CD14-positive monocyte (primary cell): ENCODE measurements around the gene FBN2. TPM values are rescaled to one million over a fixed set of nuclear protein-coding genes. Genes with fewer than 3 reads are reported as not detected.

Experiments used
- DNase-seq, 3 donors: peaks; one replicate each; pipeline ENCODE4 v3.0.0-alpha.2; 2011 to 2022
- H2AFZ ChIP-seq: 2 replicates; pipeline ENCODE4 v1.6.0; 2012; ENCODE audit warnings: mild to moderate bottlenecking, low read depth, low read length, inconsistent platforms; ENCODE audit not compliant: insufficient read depth, poor library complexity, severe bottlenecking
- H3K27ac ChIP-seq, 2 donors: 1 replicate in 1 of 2; 2 replicates in 1 of 2; pipeline ENCODE4 v1.5.1; 2012 to 2013; ENCODE audit warnings: low read length in 2 of 2, control low read depth in 1 of 2, inconsistent platforms in 1 of 2, low read depth in 1 of 2, mild to moderate bottlenecking in 1 of 2
- H3K27me3 ChIP-seq, 2 donors: one replicate each; pipeline versions ENCODE4 v1.6.0 to v1.6.1; 2011 to 2013; ENCODE audit warnings: low read length in 2 of 2; ENCODE audit not compliant: control insufficient read depth in 2 of 2, insufficient read depth in 2 of 2
- H3K36me3 ChIP-seq, 2 donors: replicated peaks in 1 of 2; 1 replicate in 1 of 2; 2 replicates in 1 of 2; pipeline versions ENCODE4 v1.5.1 to v1.6.1; 2012 to 2013; ENCODE audit warnings: low read length in 2 of 2, control low read depth in 1 of 2, inconsistent platforms in 1 of 2, mild to moderate bottlenecking in 1 of 2; ENCODE audit not compliant: insufficient read depth in 2 of 2, control insufficient read depth in 1 of 2
- H3K4me1 ChIP-seq, 2 donors: 1 replicate in 1 of 2; 2 replicates in 1 of 2; pipeline versions ENCODE4 v1.5.1 to v1.6.1; 2012 to 2013; ENCODE audit warnings: low read length in 2 of 2, control low read depth in 1 of 2, inconsistent platforms in 1 of 2, mild to moderate bottlenecking in 1 of 2, moderate library complexity in 1 of 2; ENCODE audit not compliant: insufficient read depth in 2 of 2, control insufficient read depth in 1 of 2
- H3K4me2 ChIP-seq: replicated peaks from 2 replicates; pipeline ENCODE3; 2012; ENCODE audit warnings: low read length, moderate library complexity, mild to moderate bottlenecking; ENCODE audit not compliant: poor library complexity, severe bottlenecking; ENCODE audit errors: extremely low read depth
- H3K4me3 ChIP-seq, 3 experiments: fragments of 200-600 bp in 1 of 3; sonication (generic) in 1 of 3; replicated peaks in 1 of 3; 1 replicate in 2 of 3; 2 replicates in 1 of 3; pipeline ENCODE4 v1.5.1; 2011 to 2013; ENCODE audit warnings: low read length in 3 of 3, mild to moderate bottlenecking in 3 of 3, control low read depth in 2 of 3, low read depth in 2 of 3, inconsistent platforms in 1 of 3, moderate library complexity in 1 of 3
- H3K79me2 ChIP-seq: 2 replicates; pipeline ENCODE4 v1.6.0; 2012; ENCODE audit warnings: mild to moderate bottlenecking, control low read depth, inconsistent platforms, low read length, moderate library complexity; ENCODE audit not compliant: insufficient read depth
- H3K9ac ChIP-seq: 2 replicates; pipeline ENCODE4 v1.6.0; 2017; ENCODE audit warnings: low read length, mild to moderate bottlenecking; ENCODE audit not compliant: insufficient read depth, poor library complexity, severe bottlenecking
- H3K9me3 ChIP-seq, 2 donors: replicated peaks in 1 of 2; 1 replicate in 1 of 2; 2 replicates in 1 of 2; pipeline versions ENCODE4 v1.5.1 to v1.6.1; 2012 to 2013; ENCODE audit warnings: low read length in 2 of 2, control low read depth in 1 of 2; ENCODE audit not compliant: control insufficient read depth in 1 of 2, insufficient read depth in 1 of 2
- H4K20me1 ChIP-seq: 2 replicates; pipeline ENCODE4 v1.6.0; 2012; ENCODE audit warnings: mild to moderate bottlenecking, low read length, control low read depth, moderate library complexity; ENCODE audit not compliant: insufficient read depth
- H3K27ac Mint-ChIP-seq, 7 donors: one replicate each; pipeline ENCODE4 v1.8.0; 2020; ENCODE audit warnings: mild to moderate bottlenecking in 7 of 7, mixed read lengths in 7 of 7, moderate library complexity in 6 of 7, inconsistent platforms in 2 of 7
- H3K27me3 Mint-ChIP-seq, 3 donors: one replicate each; pipeline ENCODE4 v1.8.0; 2021 to 2022; ENCODE audit warnings: low read depth in 3 of 3, mild to moderate bottlenecking in 3 of 3, mixed read lengths in 3 of 3, moderate library complexity in 3 of 3, inconsistent platforms in 1 of 3
- H3K36me3 Mint-ChIP-seq, 2 donors: one replicate each; pipeline ENCODE4 v1.8.0; 2020; ENCODE audit warnings: mixed read lengths in 2 of 2, inconsistent platforms in 1 of 2, mild to moderate bottlenecking in 1 of 2
- H3K4me1 Mint-ChIP-seq: one replicate; pipeline ENCODE4 v1.8.0; 2020; ENCODE audit warnings: mild to moderate bottlenecking, mixed read lengths
- H3K4me3 Mint-ChIP-seq, 2 donors: one replicate each; pipeline ENCODE4 v1.8.0; 2020; ENCODE audit warnings: mild to moderate bottlenecking in 2 of 2, mixed read lengths in 2 of 2, moderate library complexity in 1 of 2
- H3K9me3 Mint-ChIP-seq, 7 donors: one replicate each; pipeline ENCODE4 v1.8.0; 2020 to 2022; ENCODE audit warnings: mixed read lengths in 7 of 7, mild to moderate bottlenecking in 6 of 7, moderate library complexity in 6 of 7, inconsistent platforms in 2 of 7
- CTCF ChIP-seq: fragments of 200-600 bp; IDR thresholded peaks from one replicate; pipeline ENCODE4 v1.8.0; 2022; ENCODE audit warnings: antibody characterized with exemption, mild to moderate bottlenecking
- WGBS: methylation state at CpG from one replicate; pipeline ENCODE4 v1.1.5; 2013; ENCODE audit warnings: missing lambda C conversion rate; ENCODE audit not compliant: insufficient coverage; 5-methylcytosine and 5-hydroxymethylcytosine counted together
- intact Hi-C, 2 donors: fragments of 100-400 bp; cut with micrococcal nuclease; formaldehyde crosslinking; loops; one replicate each; pipeline versions ENCODE4 v1.15.0 to v1.15.1; 2023
- polyA plus RNA-seq, 3 donors: library from polyadenylated mRNA; depleted of rRNA in 1 of 3; unstranded in 2 of 3; stranded (reverse) in 1 of 3; fragments of 300-500 nt in 2 of 3; fragments of >200 nt in 1 of 3; fragmentation: Illumina TruSeq in 2 of 3; gene quantifications; 1 replicate in 2 of 3; 2 replicates in 1 of 3; pipeline ENCODE4 v1.2.3, GENCODE V29; 2012 to 2021

FBN2 gene
- polyA plus RNA-seq, 3 donors = 0.85 to 19.3 (median 4.2) TPM

- Histone ChIP-seq H3K36me3 (peaks cover 0 to 9% of the 10 kb centered on the region in 2 donors), H3K9ac (no peak overlapping the region), H3K4me1 (no peaks in the 10 kb centered on the region), H3K9me3 (no peaks in the 10 kb centered on the region), H4K20me1 (no peaks in the 10 kb centered on the region), H3K27ac (no peak overlapping the region), H3K4me3 (no peak overlapping the region), H3K79me2 (no peaks in the 10 kb centered on the region), H3K27me3 (no peaks in the 10 kb centered on the region), H3K4me2 (no peak overlapping the region), H2AFZ (no peak overlapping the region)
- Mint-ChIP-seq H3K36me3 (peaks cover 9 to 10% of the 10 kb centered on the region in 2 donors), H3K4me3 (no peak overlapping the region), H3K27ac (no peak overlapping the region), H3K4me1 (peaks cover 2% of the 10 kb centered on the region), H3K27me3 (peaks cover 0 to 1% (median 0%) of the 10 kb centered on the region in 3 donors), H3K9me3 (peaks cover 2 to 12% (median 6%) of the 10 kb centered on the region in 7 donors)
- TF ChIP-seq CTCF = no peak
- intact Hi-C loops = no loop called here
- DNase-seq = no peak
Observed at GRCh38 chr5:128414469-128414868, 123.6 kb downstream of the FBN2 start.

GRCh38 chr5:128413356-128413755 lies 124.7 kb downstream of the FBN2 start:
- peaks cover 0 to 1% (median 0%) of the 10 kb centered on the region in 3 donors for H3K27me3 Mint-ChIP-seq
- no CpG with 5 or more reads among the region's 2 CpGs for WGBS
- peaks cover 0 to 14% of the 10 kb centered on the region in 2 donors for H3K36me3 ChIP-seq
- no peaks in the 10 kb centered on the region for H3K27me3 ChIP-seq
- H3K4me3 Mint-ChIP-seq = no peak overlapping the region
- peaks cover 2 to 12% (median 6%) of the 10 kb centered on the region in 7 donors for H3K9me3 Mint-ChIP-seq
- no peak overlapping the region for H3K4me3 ChIP-seq
- no peaks in the 10 kb centered on the region for H3K9me3 ChIP-seq
- intact Hi-C loops = no loop called here
- no peak overlapping the region for H3K4me2 ChIP-seq
- H3K79me2 ChIP-seq = no peaks in the 10 kb centered on the region
- DNase-seq = no peak
- no peaks in the 10 kb centered on the region for H4K20me1 ChIP-seq
- H3K9ac ChIP-seq = no peak overlapping the region
- H3K27ac Mint-ChIP-seq = no peak overlapping the region
- H3K4me1 ChIP-seq = no peaks in the 10 kb centered on the region
- no peak overlapping the region for H3K27ac ChIP-seq
- TF ChIP-seq CTCF = no peak
- H3K36me3 Mint-ChIP-seq = peaks cover 12 to 13% of the 10 kb centered on the region in 2 donors
- peaks cover 2% of the 10 kb centered on the region for H3K4me1 Mint-ChIP-seq
- no peak overlapping the region for H2AFZ ChIP-seq
